ENCODE measurements around the gene CFAP77.

DNA sequence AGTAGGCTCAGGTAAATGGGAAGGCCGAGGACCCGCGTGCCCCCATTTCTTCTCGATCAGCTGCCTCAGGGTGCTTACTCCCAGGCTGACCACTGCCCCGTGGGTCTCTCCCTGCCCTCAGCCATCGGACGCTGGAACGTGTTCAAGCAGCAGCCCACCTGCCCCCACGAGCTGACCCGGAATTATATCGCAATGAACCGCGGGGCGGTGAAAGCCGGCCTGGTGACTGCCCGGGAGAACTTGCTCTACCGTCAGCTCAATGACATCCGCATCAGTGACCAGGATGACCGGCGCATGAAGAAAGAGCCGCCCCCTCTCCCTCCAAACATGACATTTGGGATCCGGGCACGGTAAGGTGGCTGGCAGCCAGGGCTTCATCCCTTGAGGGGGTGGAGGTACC is 89.2 kb downstream of the CFAP77 start:
- TF ChIP-seq EZH2phosphoT487 (IDR thresholded peaks at IDR 0.05; ENCODE audit: insufficient read depth, low read depth) (no peak), EZH2 (IDR thresholded peaks at IDR 0.05; ENCODE audit: insufficient read depth, poor library complexity, severe bottlenecking) (no peak)
